Measurements from ENCODE around the gene UCKL1.

UCKL1 gene

DNA sequence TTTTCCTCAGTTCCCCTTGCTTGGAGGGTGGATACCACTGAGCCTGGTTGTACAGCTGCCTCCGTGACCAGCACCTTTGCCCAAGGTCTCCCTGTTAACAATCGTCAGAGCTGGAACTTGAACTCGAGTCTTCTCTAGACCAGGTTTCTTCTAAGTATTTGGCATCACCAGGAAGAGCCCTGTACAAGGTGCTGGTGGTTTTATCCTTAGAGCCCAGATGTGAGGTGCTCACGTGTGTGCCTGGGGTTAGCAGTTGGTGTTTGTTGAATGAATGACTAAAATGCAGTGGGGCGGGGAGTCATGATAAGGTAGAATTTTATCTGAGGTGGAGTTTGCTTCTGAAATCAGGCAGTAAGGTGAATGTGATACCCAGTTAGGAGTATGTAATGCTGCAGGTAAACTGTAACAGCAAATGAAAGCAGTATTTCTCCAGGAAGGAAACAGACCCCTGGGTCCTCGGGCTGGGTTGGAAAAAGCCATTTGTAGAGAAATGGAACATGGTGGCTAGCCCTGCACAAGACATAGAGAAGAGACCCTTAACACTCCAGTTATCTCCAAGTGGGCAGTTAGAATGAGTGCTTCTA lies 58.1 kb downstream of the UCKL1 start:
- TF ChIP-seq, protein P1, sequence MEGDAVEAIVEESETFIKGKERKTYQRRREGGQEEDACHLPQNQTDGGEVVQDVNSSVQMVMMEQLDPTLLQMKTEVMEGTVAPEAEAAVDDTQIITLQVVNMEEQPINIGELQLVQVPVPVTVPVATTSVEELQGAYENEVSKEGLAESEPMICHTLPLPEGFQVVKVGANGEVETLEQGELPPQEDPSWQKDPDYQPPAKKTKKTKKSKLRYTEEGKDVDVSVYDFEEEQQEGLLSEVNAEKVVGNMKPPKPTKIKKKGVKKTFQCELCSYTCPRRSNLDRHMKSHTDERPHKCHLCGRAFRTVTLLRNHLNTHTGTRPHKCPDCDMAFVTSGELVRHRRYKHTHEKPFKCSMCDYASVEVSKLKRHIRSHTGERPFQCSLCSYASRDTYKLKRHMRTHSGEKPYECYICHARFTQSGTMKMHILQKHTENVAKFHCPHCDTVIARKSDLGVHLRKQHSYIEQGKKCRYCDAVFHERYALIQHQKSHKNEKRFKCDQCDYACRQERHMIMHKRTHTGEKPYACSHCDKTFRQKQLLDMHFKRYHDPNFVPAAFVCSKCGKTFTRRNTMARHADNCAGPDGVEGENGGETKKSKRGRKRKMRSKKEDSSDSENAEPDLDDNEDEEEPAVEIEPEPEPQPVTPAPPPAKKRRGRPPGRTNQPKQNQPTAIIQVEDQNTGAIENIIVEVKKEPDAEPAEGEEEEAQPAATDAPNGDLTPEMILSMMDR (IDR thresholded peaks at IDR 0.05; ENCODE audit: insufficient read depth, low read depth, low read length, missing control alignments) = no peak
- no peak overlapping the region for H3K4me3 ChIP-seq (ENCODE audit: low read depth, low read length)
- no peak for DNase-seq (ENCODE audit: low read depth)

DNA sequence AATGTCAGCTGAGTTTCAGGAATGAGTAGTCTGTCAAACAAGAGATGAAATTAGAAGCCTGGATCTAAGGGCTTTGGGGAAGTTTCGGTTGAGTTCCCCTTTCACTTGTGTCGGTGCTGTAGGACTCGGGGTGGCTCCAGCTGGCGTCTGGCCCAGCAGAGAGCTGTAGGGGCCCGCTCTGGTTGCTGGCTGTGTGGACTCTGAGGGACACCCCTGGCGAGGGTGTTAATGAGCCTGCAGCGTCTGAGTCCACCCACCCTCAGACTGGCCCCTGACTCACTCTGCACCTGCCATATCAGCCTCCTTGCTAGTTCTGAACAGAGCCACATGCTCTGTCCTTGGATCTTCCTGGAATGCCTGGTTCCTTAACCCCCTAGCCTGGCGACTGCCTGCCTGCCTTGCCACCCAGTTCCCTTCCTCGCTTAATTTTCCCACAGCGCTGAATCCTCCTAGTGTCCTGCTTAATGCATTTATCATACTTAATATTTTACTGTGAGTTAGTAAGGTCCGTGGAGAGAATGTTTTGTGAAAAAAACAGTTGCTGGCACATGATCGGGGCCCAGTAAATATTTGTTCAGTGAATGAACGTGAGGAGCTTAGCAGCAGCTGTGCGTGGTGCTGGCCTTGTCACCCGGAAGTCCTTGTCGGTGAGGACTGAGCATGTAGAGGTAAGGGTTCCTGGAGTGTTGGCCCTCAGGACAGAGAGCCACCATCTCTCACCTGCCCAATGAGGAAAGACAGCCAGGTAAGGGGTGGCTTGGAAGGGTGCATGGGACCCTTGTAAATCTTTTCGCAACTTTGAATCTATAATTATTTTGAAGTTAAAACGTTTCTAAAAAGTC lies 59.7 kb downstream of the UCKL1 start:
- TF ChIP-seq, protein P1 (IDR thresholded peaks at IDR 0.05; ENCODE audit: insufficient read depth, low read depth, low read length, missing control alignments) = no peak
- H3K4me3 ChIP-seq (ENCODE audit: low read depth, low read length) = peak overlapping the region; percentile 92
- peak; percentile 78 for DNase-seq (ENCODE audit: low read depth)

DNA sequence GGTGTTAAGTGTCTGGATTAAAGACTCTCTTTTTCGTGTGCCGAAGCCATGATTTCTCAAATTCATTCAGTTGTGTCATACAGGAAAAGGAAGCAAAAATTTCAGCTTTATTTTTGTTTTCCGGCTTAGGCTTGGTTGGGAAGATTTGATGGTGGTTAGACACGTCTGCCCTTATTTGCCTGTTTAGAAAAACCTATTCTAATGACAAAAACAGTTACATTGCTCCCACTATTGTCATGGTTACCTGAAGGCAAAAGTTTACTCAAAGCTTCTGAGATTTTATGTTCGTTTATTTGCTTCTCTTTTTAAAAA lies 60.3 kb downstream of the UCKL1 start:
- no peak for DNase-seq (ENCODE audit: low read depth)
- H3K4me3 ChIP-seq (ENCODE audit: low read depth, low read length) = peak overlapping the region; percentile 92
- TF ChIP-seq, protein P1 (IDR thresholded peaks at IDR 0.05; ENCODE audit: insufficient read depth, low read depth, low read length, missing control alignments) = no peak

DNA sequence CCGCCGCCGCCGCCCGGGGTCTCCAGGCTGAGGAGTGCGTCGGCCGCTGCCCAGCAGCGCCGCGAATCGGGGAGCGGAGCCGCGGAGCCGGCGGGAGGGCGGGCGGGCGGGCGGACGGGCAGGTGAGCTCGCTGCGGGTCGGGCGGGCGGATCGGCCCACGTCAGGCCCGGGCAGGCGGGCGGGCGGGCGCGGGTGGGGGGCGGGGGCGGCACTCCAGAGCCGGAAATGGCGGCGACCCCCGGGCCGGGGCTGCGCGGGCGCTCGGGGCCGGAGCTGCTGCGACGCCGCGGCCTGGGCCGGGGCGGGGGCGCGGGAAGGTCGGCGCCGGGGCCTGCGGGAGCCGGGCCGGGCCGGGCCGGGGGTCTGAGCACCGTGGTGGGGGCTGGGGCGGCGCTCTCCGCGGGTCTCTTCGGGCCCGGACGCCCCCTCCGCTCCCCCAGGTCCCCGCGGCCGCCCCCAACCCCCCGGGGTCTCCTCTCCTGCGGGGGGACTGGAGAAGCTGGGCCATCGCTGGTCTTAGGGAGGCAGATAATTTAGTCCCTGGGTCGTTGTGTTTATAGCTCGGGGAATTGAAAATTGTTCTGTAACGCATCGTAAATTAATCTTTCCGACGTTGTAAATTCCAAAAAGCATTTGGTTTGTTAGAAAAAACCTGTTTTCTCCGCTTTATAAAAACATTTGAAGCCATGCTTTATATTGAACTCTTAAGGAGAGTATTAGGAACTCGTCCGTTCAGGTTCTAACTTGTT lies 60.8 kb downstream of the UCKL1 start:
- peak overlapping the region; percentile 92 for H3K4me3 ChIP-seq (ENCODE audit: low read depth, low read length)
- TF ChIP-seq, protein P1 (IDR thresholded peaks at IDR 0.05; ENCODE audit: insufficient read depth, low read depth, low read length, missing control alignments) = no peak
- no peak for DNase-seq (ENCODE audit: low read depth)

DNA sequence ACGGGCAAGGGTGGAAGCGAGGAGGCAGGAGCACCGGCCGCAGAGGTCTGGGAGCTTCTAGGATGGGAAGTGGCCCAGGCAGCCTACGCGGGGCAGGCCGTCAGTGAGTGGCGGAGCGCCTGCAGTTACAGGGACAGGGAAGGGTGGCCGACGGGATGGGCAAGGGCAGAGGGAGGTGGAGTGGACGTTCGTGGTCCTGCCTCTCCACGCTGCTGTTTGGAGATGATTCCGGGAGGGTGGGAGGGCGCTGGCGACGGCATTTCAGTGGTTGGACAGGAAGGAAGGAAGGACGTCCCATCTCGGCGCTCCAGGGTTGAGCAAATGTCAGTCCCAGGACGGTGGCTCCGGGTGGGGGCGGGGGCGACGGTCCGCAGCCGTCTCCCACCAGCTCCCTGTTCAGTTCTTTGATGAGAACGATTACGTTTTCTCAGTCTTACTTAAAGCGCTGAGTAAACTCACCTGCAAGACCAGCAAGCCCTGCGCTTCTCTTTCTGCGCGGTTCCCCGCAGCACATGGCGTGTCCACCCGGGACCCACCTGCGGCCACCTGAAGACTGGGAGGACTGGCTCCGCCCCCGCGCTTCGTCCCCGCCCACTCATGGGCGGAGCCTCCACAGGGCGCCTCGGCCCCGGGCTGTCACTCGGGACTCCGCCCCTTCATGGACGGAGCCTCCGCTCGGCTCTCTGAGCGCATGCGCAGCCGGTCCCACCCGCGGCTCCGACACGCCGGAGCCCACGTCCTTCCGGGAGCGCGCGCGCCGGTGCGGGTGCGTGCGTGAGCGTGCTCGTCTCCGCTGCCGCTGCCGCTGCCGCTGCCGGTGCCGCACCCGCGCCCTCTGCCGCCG lies 61.6 kb downstream of the UCKL1 start, which contains the start of gene DNAJC5:
Gene DNAJC5 (plus strand): TSS at position 769 of the 844 bp plus-strand sequence. CDS start 33,220 bp downstream, outside the sequence.
- TF ChIP-seq, protein P1 (IDR thresholded peaks at IDR 0.05; ENCODE audit: insufficient read depth, low read depth, low read length, missing control alignments) = no peak
- DNase-seq (ENCODE audit: low read depth) = peak; percentile 97

DNA sequence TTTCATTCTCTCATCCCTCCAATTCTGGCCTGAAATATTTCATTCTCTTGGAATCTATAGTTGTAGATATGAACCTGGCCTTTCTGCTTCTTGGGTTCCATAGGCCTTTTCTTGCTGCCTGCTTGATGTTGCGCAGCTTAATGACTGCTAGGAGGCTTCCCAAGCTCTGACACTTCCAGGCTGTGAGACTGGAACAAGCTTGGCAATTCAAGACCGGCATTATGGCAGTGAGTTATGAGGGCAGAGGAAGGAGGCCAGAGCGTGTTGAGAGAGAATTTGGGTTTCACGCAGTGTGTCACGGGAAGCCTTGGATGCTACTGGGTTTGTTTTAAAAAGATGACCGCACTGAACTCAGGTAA lies 62.2 kb downstream of the UCKL1 start:
- H3K4me3 ChIP-seq (ENCODE audit: low read depth, low read length) = no peak overlapping the region
- TF ChIP-seq, protein P1 (IDR thresholded peaks at IDR 0.05; ENCODE audit: insufficient read depth, low read depth, low read length, missing control alignments) = no peak
- DNase-seq (ENCODE audit: low read depth) = no peak

More for the DNA sequence above, 61.6 kb downstream of the UCKL1 start, which contains the start of gene DNAJC5:
- H3K4me3 ChIP-seq (ENCODE audit: low read depth, low read length) = peak within 1 kb of the TSS; percentile 92
